Panc1 (cell line): ENCODE measurements around the gene FETUB. TPM values are rescaled to one million over a fixed set of nuclear protein-coding genes. Genes with fewer than 3 reads are reported as not detected.

Experiments
- ATAC-seq: fragments of 200-7000 bp; cut with Tn5 transposase; 2 replicates; pipeline ENCODE4 v1.9.1; 2020; ENCODE audit warnings: mild to moderate bottlenecking, moderate library complexity
- BruUV-seq: library from RNA; stranded (reverse); fragments of 400-500 nt; replicated peaks from 2 replicates; lab custom pipeline; 2021; lab: Mats Ljungman, UMichigan
- CTCF ChIA-PET: fragments of 300-600 bp; sonication (Branson Sonifier 250); formaldehyde crosslinking; loops from one replicate; lab custom pipeline; 2022; ENCODE audit warnings: antibody characterized with exemption; lab: Charles Lee
- POLR2A ChIA-PET: fragments of 300-600 bp; sonication (Branson Sonifier 250); formaldehyde crosslinking; loops from one replicate; lab custom pipeline; 2022; ENCODE audit warnings: antibody characterized with exemption; lab: Charles Lee
- DNase-seq: peaks from one replicate; pipeline ENCODE4 v3.0.0-alpha.2; 2010; ENCODE audit warnings: low read depth, low spot score
- H3K27ac ChIP-seq: 2 replicates; pipeline ENCODE4 v1.5.1; 2011; ENCODE audit warnings: mild to moderate bottlenecking, low read length, inconsistent platforms
- H3K27me3 ChIP-seq: fragments of 200-500 bp; sonication (Bioruptor generic); 2 replicates; pipeline ENCODE4 v1.6.0; 2014; ENCODE audit warnings: low read length, inconsistent platforms; ENCODE audit not compliant: control insufficient read depth, insufficient read depth
- H3K36me3 ChIP-seq: fragments of 200-500 bp; sonication (Bioruptor generic); 2 replicates; pipeline ENCODE4 v1.5.1; 2014; ENCODE audit warnings: inconsistent platforms, mild to moderate bottlenecking, low read length, moderate library complexity; ENCODE audit not compliant: control insufficient read depth, insufficient read depth
- H3K4me1 ChIP-seq: 2 replicates; pipeline ENCODE4 v1.5.1; 2011; ENCODE audit warnings: inconsistent platforms, mild to moderate bottlenecking, low read length, moderate library complexity; ENCODE audit not compliant: control insufficient read depth, insufficient read depth
- H3K4me3 ChIP-seq, 2 experiments: 2 replicates each; pipeline ENCODE4 v1.5.1; 2011 to 2012; ENCODE audit warnings: low read depth in 2 of 2, low read length in 2 of 2, mild to moderate bottlenecking in 2 of 2, inconsistent platforms in 1 of 2, moderate library complexity in 1 of 2
- H3K9me3 ChIP-seq: fragments of 200-500 bp; sonication (Bioruptor generic); 2 replicates; pipeline ENCODE4 v1.5.1; 2014; ENCODE audit warnings: low read depth, mild to moderate bottlenecking, inconsistent platforms, low read length, moderate library complexity; ENCODE audit not compliant: control insufficient read depth, insufficient read depth
- POLR2AphosphoS5 ChIP-seq: IDR thresholded peaks from 2 replicates; pipeline ENCODE4 v1.6.1; 2012; ENCODE audit warnings: mild to moderate bottlenecking, low read depth, low read length, moderate library complexity
- SIN3A ChIP-seq: IDR thresholded peaks from 2 replicates; pipeline ENCODE4 v1.6.1; 2012; ENCODE audit warnings: low read depth, mild to moderate bottlenecking, low read length, moderate library complexity, borderline replicate concordance; ENCODE audit not compliant: insufficient read depth
- TCF7L2 ChIP-seq: IDR thresholded peaks from 2 replicates; pipeline ENCODE4 v1.6.1; 2011; ENCODE audit warnings: mild to moderate bottlenecking, low read depth, low read length, inconsistent platforms
- in situ Hi-C: cut with HindIII; loops from 2 replicates; pipeline ENCODE4 v1.10.0; 2016; ENCODE audit warnings: low sequenced_read_pairs, low pct_unique_long_range_greater_than_20kb
- intact Hi-C: fragments of 100-400 bp; cut with micrococcal nuclease; formaldehyde crosslinking; loops from one replicate; pipeline ENCODE4 v1.10.0; 2022; ENCODE audit not compliant: unreplicated experiment
- total RNA-seq: library from RNA; stranded (reverse); gene quantifications from one replicate; pipeline ENCODE4 v1.2.1, GENCODE V29; 2021; ENCODE audit not compliant: unreplicated experiment
- TF ChIP-seq, protein P1 (sequence below), 2 experiments: IDR thresholded peaks; 2 replicates each; pipeline ENCODE4 v1.6.1; 2011 to 2012; ENCODE audit warnings: low read depth in 2 of 2, control low read depth in 1 of 2, low read length in 1 of 2, mild to moderate bottlenecking in 1 of 2, moderate library complexity in 1 of 2; ENCODE audit not compliant: insufficient read depth in 1 of 2
- TF ChIP-seq, protein P2 (sequence below): fragments of 450-650 bp; IDR thresholded peaks from 2 replicates; pipeline ENCODE4 v1.5.1; 2017; ENCODE audit warnings: mild to moderate bottlenecking

Gene FETUB
- total RNA-seq, 1 experiment from 2014 or later = not detected

DNA sequence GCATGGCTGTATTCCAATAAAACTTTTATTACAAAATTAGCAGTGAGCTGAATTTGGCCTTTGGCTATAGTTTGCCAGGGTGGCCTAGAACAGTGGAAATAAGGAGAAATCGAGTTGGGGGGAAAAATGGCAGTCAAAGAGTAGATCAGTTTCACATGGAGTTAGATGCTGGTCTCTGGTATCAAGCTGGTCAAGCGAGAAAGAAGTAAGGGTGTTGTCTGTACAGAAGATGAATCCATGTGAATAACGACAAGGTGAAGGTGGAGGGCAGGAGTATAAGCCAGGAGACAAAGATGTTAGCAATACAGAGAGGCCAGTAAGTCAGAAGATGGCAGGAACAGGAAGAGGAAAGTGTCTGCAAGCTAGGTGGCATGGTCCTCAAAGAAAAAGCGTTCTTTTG lies 15.6 kb upstream of the FETUB start:
- Histone ChIP-seq H3K27me3 (peaks cover 12% of the 10 kb centered on the region; the same call in 1 of the 2 replicates), H3K36me3 (no peaks in the 10 kb centered on the region), H3K27ac (no peak overlapping the region), H3K4me1 (no peaks in the 10 kb centered on the region), H3K4me3 (no peak overlapping the region), H3K9me3 (no peaks in the 10 kb centered on the region)
- CTCF ChIA-PET = interaction anchor here (0.8 kb wide), 1 partner anchor 10 kb away, joined by 3 read pairs; no protein-coding TSS in a partner anchor
- ATAC-seq = no peak
- no TSS peak for BruUV-seq
- TF ChIP-seq, protein P1, sequence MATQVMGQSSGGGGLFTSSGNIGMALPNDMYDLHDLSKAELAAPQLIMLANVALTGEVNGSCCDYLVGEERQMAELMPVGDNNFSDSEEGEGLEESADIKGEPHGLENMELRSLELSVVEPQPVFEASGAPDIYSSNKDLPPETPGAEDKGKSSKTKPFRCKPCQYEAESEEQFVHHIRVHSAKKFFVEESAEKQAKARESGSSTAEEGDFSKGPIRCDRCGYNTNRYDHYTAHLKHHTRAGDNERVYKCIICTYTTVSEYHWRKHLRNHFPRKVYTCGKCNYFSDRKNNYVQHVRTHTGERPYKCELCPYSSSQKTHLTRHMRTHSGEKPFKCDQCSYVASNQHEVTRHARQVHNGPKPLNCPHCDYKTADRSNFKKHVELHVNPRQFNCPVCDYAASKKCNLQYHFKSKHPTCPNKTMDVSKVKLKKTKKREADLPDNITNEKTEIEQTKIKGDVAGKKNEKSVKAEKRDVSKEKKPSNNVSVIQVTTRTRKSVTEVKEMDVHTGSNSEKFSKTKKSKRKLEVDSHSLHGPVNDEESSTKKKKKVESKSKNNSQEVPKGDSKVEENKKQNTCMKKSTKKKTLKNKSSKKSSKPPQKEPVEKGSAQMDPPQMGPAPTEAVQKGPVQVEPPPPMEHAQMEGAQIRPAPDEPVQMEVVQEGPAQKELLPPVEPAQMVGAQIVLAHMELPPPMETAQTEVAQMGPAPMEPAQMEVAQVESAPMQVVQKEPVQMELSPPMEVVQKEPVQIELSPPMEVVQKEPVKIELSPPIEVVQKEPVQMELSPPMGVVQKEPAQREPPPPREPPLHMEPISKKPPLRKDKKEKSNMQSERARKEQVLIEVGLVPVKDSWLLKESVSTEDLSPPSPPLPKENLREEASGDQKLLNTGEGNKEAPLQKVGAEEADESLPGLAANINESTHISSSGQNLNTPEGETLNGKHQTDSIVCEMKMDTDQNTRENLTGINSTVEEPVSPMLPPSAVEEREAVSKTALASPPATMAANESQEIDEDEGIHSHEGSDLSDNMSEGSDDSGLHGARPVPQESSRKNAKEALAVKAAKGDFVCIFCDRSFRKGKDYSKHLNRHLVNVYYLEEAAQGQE (IDR thresholded peaks at IDR 0.05; ENCODE audit: insufficient read depth in 1 of 2, low read depth in 2 of 2, low read length in 1 of 2) = no peak
- in situ Hi-C loops (no loop called here), intact Hi-C loops (no loop called here)
- no peak for DNase-seq
- POLR2A ChIA-PET = no interaction called here

DNA sequence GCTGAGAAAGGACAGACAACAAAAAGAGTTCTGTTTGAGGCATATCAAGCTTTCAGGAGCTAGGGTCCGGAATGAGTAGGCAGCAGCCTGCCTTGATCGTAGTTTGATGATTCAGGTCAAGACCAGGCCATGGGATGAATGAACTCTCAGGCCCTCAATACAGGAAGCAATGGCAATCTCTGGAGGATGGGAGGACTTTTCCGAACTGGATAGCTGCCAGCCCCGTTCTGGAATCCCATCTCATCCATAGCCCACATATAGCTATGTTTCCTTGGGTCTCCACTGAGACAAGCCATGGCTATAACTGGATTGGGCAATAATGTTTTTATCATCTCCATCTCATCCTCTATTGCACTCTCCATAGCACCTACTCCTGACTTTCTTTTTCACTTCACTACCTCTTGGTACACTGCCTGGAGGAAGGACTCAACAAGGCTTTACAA lies 14.6 kb upstream of the FETUB start:
- Histone ChIP-seq H3K9me3 (no peaks in the 10 kb centered on the region), H3K27ac (no peak overlapping the region), H3K36me3 (no peaks in the 10 kb centered on the region), H3K4me1 (no peaks in the 10 kb centered on the region), H3K4me3 (no peak overlapping the region), H3K27me3 (peaks cover 12% of the 10 kb centered on the region; the same call in 1 of the 2 replicates)
- ATAC-seq (no peak; the same call in 1 of the 2 replicates), DNase-seq (no peak)
- CTCF ChIA-PET = interaction anchor here (1.3 kb wide), 1 partner anchor 8 kb away, joined by 5 read pairs; no protein-coding TSS in a partner anchor
- no peak for TF ChIP-seq POLR2AphosphoS5
- TF ChIP-seq SIN3A = no peak
- TF ChIP-seq, protein P1 (IDR thresholded peaks at IDR 0.05; ENCODE audit: insufficient read depth in 1 of 2, low read depth in 2 of 2, low read length in 1 of 2) = no peak
- TF ChIP-seq, protein P2, sequence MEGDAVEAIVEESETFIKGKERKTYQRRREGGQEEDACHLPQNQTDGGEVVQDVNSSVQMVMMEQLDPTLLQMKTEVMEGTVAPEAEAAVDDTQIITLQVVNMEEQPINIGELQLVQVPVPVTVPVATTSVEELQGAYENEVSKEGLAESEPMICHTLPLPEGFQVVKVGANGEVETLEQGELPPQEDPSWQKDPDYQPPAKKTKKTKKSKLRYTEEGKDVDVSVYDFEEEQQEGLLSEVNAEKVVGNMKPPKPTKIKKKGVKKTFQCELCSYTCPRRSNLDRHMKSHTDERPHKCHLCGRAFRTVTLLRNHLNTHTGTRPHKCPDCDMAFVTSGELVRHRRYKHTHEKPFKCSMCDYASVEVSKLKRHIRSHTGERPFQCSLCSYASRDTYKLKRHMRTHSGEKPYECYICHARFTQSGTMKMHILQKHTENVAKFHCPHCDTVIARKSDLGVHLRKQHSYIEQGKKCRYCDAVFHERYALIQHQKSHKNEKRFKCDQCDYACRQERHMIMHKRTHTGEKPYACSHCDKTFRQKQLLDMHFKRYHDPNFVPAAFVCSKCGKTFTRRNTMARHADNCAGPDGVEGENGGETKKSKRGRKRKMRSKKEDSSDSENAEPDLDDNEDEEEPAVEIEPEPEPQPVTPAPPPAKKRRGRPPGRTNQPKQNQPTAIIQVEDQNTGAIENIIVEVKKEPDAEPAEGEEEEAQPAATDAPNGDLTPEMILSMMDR = no peak
- TF ChIP-seq TCF7L2 = no peak
- BruUV-seq = no TSS peak
- in situ Hi-C loops = no loop called here
- POLR2A ChIA-PET = no interaction called here
- intact Hi-C loops = no loop called here
